ENCODE results near the gene S100A9.

DNA sequence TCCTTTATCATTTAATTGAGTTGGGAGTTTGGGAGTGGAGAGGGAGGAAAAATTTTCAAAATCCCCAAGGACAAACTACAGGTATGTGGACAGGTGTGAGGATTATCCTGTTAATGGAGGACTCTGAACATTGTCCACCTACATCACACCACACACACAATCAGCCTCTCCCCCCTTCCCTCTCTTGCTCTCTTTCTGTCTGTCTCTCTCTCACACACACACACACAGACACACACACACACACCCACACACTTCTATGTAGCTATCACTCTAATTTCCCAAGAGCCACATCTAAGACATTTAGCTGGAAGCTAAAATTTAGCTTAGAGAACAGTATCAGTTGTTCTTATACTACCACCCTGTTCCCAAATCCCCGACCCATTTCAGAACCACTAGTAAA lies 31.7 kb downstream of the S100A9 start:
- TF ChIP-seq, protein P1, sequence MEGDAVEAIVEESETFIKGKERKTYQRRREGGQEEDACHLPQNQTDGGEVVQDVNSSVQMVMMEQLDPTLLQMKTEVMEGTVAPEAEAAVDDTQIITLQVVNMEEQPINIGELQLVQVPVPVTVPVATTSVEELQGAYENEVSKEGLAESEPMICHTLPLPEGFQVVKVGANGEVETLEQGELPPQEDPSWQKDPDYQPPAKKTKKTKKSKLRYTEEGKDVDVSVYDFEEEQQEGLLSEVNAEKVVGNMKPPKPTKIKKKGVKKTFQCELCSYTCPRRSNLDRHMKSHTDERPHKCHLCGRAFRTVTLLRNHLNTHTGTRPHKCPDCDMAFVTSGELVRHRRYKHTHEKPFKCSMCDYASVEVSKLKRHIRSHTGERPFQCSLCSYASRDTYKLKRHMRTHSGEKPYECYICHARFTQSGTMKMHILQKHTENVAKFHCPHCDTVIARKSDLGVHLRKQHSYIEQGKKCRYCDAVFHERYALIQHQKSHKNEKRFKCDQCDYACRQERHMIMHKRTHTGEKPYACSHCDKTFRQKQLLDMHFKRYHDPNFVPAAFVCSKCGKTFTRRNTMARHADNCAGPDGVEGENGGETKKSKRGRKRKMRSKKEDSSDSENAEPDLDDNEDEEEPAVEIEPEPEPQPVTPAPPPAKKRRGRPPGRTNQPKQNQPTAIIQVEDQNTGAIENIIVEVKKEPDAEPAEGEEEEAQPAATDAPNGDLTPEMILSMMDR (IDR thresholded peaks at IDR 0.05; ENCODE audit: control extremely low read depth in 1 of 3, insufficient read depth in 1 of 3, low read depth in 1 of 3, low read length in 3 of 3): no peak
- TF ChIP-seq SIN3A (conservative IDR thresholded peaks at IDR 0.05 in 1 of 2, IDR thresholded peaks at IDR 0.05 in 1 of 2; ENCODE audit: low read depth in 1 of 2, low read length in 2 of 2) (no peak), NRF1 (IDR thresholded peaks at IDR 0.05; ENCODE audit: low read depth, low read length) (no peak), MAFK (IDR thresholded peaks at IDR 0.05; ENCODE audit: low read depth, low read length) (no peak), YY1 (IDR thresholded peaks at IDR 0.05; ENCODE audit: low read depth, low read length) (no peak), POLR2A (IDR thresholded peaks at IDR 0.05; ENCODE audit: control extremely low read depth in 1 of 2, low read depth in 2 of 2, low read length in 2 of 2) (no peak), GTF2F1 (IDR thresholded peaks at IDR 0.05; ENCODE audit: borderline replicate concordance, low read depth, low read length) (no peak), EZH2 (IDR thresholded peaks at IDR 0.05; ENCODE audit: low read depth, low read length, severe bottlenecking) (no peak), TCF12 (IDR thresholded peaks at IDR 0.05; ENCODE audit: low read depth, low read length) (no peak)
